ENCODE results near the gene FBXL7.

GRCh38 chr5:15834596-15835245 lies 334.7 kb downstream of the FBXL7 start:
- no peak for TF ChIP-seq CTCF (IDR thresholded peaks at IDR 0.05; ENCODE audit: low read depth, low read length, missing input control)
- no peak for TF ChIP-seq GABPA (IDR thresholded peaks at IDR 0.05 in 1 of 2, conservative IDR thresholded peaks at IDR 0.05 in 1 of 2)
- no peak for TF ChIP-seq YY1 (IDR thresholded peaks at IDR 0.05)
- TF ChIP-seq MAX (IDR thresholded peaks at IDR 0.05), result no peak
- TF ChIP-seq HNF4A (conservative IDR thresholded peaks at IDR 0.05), result no peak
- no peak for TF ChIP-seq REST (IDR thresholded peaks at IDR 0.05)
- TF ChIP-seq RXRA (IDR thresholded peaks at IDR 0.05), result no peak
- TF ChIP-seq TAF1 (conservative IDR thresholded peaks at IDR 0.05), result no peak
- TF ChIP-seq ATF3 (IDR thresholded peaks at IDR 0.05), result no peak
- TF ChIP-seq EGR1 (IDR thresholded peaks at IDR 0.05; ENCODE audit: low read depth in 2 of 2), result no peak
- no peak for TF ChIP-seq ZBTB33 (IDR thresholded peaks at IDR 0.05)

Measured in liver (tissue), 3 donors.